HG03139 (cell line): ENCODE measurements around the gene ZG16.
"Not testable (repeated sequence)": the region's sequence is repeated elsewhere in the genome, so short reads cannot be mapped to it uniquely, and the experiment has no call there.

ENCODE experiments used
- ATAC-seq: cut with Tn5 transposase; IDR thresholded peaks from one replicate; pipeline ENCODE4 v1.9.1; 2021; ENCODE audit not compliant: unreplicated experiment

ZG16 gene, protein sequence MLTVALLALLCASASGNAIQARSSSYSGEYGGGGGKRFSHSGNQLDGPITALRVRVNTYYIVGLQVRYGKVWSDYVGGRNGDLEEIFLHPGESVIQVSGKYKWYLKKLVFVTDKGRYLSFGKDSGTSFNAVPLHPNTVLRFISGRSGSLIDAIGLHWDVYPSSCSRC

DNA sequence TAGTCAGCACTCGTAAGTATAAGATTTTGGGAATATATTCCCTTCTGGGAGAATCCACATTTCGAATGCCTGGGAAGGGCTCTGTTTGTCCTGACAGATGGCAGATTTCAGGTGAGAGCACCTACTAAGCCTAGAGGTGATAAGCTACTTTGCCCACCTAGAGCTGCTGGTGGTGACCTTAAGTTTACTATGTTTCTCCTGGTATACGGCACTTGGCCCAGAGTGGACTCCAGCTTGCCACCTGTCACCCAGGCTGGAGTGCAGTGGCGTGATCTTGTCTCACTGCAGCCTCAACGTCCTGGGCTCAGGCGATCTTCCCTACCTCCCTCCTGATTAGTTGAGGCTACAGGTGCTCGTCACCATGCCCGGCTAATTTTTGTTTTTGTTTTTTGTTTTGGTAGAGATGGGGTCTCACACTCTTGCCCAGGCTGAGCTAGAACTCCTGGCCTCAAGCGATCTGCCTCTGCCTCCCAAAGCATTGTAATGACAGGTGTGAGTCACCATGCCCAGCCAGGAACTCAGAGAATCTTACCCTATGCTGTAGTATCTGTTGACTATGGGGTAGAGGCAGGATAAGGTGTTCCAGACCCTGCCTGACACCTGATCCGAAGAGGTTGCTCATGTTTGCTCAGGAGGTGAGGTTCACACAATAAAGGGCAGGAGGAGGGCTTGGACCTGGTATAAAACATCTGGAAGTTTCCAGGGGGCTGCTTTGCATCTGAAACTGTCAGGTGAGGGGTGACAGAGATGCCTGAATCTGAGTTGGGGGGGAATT is at the start of gene ZG16:
ZG16 (plus strand) TSS at position 681 of the 775 bp plus-strand sequence. CDS start 1,011 bp downstream, outside the sequence.
- no peak for ATAC-seq

DNA sequence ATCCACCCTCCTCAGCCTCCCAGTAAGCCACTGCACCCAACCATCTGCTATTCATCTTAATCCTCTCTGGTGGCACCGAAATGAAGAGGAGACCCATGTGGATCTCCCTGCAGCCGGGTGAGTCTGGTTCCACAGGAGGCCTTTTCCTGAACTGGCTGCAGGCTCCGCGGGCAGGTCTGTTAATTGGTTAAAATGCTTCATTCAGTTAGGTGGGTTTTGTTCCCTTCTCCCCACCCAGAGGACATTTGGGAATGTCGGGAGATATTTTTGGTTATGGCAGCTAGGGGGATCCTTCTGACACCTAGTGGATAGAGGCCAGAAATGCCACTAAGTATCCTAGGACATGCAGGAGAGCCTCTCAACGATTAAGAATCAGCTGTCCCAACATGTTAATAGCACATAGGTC is 48.9 kb upstream of the ZG16 start:
- ATAC-seq = no peak

DNA sequence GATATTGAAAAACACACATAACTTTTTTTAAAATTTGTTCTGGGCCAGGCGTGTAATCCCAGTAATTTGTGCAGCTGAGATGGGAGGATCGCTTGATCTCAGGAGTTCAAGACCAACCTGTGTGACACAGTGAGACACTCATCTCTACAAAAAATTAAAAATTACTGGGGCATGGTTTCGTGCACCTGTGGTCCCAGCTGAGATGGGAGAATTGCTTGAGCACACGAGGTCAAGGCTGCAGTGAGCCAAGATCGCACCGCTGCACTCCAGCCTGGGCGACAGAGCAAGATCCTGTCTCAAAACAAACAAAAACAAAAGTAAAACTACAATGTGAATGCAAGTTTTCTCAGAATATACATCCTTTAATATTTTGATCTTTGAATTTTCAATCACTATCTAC is 47.4 kb upstream of the ZG16 start:
- no peak for ATAC-seq

DNA sequence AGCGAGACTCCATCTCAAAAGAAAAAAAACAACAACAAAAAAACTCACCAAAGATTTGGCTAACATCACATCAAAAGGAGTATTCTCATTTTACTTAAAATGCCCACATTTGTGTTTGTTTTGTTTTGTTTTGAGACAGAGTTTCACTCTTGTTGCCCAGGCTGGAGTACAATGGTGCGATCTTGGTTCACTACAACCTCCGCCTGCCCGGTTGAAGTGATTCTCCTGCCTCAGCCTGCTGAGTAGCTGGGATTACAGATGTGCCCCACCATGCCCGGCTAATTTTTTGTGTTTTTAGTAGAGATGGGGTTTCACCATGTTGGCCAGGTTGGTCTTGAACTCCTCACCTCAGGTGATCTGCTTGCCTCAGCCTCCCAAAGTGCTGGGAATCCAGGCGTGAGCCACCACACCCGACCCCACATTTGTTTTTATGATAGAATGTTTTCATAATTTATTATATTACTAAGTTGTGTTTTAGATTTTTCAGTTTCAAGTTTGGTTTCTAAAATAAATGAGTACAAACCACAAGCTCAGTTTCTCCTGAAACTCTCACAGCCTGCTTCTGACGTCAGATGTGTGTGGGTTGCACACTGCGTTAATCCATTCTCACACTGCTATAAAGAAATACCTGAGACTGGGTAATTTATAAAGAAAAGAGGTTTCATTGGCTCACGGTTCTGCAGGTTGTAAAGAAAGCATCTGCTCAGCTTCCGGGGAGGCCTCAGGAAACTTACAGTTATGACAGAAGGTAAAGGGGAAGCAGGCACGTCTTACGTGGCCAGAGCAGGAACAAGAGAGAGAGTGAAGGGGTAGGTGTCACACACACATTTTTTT is 46.1 kb upstream of the ZG16 start:
- not testable (repeated sequence) for ATAC-seq

DNA sequence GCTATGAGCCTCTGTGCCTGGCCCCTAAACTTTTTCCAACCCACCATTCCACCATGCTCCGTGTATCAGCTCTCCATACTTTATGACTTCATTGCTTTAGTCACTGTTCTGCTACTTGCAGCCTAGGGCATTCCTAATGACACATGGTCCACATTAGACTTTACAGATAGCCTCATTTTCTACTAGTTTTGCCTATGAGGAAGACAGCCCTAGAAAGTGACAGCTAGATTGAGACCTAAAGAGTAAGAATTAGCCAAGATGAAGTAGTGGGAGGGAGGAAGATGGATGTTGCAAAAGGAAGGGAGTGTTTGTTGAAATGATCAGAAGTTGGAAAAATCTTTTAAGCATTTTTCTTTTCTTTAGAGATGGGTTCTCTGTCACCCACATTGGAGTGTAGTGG is 43.3 kb upstream of the ZG16 start:
- no peak for ATAC-seq

DNA sequence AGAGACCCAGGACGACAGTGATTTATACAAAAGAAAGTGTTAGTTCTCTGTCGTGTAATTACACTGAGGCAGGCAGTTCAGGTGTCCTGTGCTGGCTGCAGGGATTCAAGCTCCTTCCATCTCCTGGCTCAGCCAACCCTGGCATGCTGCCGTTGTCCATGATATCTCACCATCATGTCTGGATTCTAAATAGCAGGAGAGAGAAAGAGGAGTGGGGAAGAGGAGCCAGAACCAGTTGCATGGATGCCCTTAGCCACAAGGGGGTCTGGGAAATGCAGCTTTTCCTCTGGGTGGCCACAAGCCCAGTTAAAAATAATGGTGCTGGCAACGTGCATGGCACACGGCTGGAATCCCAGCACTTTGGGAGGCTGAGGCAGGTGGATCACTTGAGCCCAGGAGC is 41.9 kb upstream of the ZG16 start:
- ATAC-seq = no peak

DNA sequence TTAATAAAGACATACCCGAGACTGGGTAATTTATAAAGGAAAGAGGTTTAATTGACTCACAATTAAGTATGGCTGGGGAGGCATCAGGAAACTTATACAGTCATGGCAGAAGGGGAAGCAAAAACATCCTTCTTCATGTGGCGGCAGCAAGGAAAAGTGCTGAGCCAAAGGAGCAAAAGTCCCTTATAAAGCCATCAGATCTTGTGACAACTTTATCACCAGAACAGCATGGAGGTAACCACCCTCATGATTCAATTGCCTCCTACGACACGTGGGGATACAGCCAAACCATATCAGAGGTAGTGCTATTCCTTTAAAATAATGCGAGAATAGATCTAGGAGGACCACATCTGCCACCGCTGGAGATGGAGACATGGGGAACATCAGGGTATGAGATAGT is 41.3 kb upstream of the ZG16 start:
- ATAC-seq = no peak

DNA sequence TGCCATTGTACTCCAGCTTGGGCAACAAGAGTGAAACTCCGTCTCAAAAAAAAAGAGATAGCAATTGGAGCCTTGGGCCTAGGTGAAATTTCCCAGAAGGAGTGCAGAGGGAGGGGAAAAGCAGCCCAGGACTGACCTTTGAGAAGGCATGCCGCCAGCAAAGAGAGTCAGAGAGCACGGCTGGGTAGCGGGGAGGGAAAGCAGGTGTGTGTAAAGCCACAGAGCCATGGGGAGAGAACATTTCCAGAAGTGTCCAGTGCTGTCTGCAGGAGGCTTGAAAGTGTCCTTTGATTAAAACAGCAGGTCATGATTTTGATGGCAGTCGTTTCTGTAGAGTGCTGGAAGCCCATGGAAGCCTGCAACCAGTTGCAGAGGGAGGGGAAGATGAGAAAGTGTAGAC is 40.3 kb upstream of the ZG16 start:
- ATAC-seq = no peak

DNA sequence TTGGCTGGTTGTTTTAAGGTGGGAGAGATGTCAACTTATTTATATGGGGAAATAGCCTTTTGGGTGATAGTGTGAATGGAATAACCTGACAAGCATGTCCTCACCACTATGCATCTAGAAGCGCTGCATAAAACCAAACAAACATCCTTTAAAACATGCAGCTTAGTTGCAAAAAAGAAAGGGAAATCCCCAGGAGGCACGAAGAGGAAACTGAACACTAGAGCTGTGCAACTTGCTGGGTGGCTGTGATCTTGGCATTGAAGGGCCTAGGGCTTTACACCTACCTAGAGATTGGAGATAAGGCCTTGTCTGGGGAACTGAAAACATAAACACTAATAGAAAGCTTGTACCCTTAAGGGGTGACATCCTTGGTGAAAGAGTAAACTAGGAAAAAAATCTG is 39.5 kb upstream of the ZG16 start:
- ATAC-seq = no peak

DNA sequence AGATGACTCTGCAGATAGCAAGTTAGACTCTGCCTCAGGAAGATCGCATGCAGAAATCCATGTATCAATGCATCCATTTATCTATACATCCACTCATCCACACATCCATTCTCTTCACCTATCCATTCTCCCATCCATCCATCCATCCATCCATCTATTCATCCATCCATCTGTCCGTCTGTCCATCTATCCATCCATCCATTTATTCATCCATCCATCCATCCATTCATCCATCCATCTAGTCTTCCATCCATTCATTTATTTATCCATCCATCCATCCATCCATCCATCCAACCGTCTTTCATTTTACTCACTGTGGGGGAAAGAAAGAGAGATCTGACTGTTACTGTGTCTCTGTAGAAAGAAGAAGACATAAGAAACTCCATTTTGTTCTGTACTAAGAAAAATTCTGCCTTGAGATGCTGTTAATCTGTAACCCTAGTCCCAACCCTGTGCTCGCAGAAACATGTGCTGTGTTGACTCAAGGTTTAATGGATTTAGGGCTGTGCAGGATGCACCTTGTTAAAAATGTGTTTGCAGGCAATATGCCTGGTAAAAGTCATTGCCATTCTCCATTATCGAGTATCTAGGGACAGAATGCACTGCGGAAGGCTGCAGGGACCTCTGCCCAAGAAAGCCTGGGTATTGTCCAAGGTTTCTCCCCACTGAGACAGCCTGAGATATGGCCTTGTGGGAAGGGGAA is 38.0 kb upstream of the ZG16 start:
- not testable (repeated sequence) for ATAC-seq

DNA sequence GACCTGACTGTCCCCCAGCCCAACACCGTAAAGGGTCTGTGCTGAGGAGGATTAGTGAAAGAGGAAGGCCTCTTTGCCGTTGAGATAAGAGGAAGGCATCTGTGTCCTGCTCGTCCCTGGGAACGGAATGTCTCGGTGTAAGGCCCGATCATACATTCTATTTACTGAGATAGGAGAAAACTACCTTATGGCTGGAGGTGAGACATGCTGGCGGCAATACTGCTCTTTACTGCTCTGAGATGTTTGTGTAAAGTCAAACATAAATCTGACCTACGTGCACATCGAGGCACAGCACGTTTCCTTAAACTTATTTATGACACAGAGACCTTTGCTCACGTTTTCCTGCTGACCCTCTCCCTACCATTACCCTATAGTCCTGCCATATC is 37.4 kb upstream of the ZG16 start:
- ATAC-seq = not testable (repeated sequence)

DNA sequence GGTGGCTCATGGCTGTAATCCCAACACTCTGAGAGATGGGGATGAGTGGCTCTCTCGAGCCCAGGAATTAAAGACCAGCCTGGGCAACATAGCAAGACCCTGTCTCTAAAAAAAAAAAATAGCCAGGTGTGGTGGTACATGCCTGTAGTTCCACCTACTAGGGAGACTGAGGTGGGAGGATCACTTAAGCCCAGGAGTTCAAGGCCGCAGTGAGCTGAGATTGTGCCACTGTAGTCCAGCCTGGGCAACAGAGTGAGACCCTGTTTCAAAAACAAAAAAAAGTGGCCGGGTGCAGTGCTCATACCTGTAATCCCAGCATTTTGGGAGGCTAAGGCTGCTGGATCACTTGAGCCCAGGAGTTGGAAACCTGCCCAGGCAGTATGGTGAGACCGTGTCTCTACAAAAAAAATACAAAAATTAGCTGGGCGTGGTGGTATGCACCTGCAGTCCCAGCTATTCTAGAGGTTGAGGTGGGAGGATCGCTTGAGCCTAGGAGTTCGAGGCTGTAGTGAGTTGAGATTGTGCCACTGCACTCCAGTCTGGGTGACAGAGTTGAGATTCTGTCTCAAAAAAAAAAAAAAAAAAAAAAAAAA is 35.3 kb upstream of the ZG16 start:
- no peak for ATAC-seq

DNA sequence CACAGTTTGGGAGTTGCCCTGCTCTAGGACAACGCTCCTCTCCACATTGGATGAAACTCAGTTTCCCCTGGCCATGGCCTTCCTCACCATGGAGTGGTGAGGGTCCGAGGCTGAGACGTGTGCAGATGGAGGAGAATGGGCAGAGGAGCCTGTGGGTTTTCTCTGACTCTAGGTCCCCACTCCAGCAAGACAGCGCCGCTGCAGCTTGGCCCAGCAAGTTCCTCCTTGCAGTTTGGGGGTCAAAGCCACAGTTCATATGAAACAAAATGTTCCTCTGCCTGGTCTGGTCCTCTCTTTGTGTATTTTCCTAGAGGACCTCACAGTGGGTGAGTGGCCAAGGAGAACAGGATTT is 34.6 kb upstream of the ZG16 start:
- no peak for ATAC-seq

DNA sequence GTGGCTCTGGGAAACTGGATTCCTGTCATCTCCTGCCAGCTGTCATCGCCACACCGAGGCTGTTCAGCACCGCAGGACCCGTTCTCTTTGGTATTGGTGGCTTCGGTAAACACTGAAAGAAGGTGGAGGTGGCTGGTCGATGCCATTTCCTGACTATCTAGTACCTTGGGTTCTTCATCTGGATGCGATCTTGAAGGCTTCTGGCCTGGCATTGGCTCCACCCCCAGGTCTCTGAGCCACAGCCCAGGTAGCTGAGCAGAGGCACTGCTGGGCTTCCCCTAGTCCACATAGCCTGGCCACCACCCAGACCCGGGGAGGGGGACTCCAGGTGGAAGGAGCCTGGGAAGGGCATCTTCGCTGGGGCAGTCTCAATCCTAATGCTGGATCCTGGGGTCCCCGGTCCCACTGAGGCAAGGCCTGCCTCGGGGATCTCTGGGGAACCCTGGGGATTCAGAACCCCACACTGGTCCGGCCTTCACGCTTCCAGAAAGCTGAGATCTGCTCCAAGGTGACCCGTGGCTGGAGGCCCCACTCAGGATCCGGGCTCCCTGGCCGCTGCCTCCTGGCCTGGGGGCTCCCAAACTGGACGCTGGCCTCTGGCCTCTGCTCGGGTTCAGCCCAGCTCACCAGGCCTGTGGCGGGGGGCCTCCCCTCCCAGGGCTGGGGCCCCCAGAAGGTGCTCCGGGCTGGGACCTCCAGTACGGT is 34.1 kb upstream of the ZG16 start:
- no peak for ATAC-seq

DNA sequence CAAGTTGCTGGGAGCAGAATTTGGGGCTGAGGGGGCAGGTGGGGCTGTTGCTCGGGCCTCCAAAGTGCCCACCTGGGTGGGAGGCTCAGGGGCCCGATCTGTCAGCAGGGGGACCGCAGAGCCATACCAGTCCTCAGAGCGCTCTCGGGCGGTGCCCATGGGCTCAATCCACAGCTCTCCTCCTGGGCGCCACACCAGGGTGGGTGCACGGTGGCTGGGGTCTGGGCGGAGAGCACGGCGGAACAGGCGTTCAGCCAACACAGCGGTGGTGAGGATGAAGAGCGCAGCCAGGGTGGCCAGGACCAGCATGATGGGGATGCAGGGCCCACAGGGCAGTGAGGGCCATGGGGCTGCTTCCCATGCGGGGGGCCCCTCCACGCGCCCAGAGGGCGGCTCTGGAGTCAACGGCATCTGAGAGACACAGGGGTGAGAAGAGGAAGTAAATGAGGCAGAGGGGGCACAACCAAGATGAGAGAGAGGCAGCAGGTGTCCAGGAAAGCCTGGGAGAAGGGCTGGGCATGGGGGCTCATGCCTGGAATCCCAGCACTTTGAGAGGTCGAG is 33.4 kb upstream of the ZG16 start:
- no peak for ATAC-seq

DNA sequence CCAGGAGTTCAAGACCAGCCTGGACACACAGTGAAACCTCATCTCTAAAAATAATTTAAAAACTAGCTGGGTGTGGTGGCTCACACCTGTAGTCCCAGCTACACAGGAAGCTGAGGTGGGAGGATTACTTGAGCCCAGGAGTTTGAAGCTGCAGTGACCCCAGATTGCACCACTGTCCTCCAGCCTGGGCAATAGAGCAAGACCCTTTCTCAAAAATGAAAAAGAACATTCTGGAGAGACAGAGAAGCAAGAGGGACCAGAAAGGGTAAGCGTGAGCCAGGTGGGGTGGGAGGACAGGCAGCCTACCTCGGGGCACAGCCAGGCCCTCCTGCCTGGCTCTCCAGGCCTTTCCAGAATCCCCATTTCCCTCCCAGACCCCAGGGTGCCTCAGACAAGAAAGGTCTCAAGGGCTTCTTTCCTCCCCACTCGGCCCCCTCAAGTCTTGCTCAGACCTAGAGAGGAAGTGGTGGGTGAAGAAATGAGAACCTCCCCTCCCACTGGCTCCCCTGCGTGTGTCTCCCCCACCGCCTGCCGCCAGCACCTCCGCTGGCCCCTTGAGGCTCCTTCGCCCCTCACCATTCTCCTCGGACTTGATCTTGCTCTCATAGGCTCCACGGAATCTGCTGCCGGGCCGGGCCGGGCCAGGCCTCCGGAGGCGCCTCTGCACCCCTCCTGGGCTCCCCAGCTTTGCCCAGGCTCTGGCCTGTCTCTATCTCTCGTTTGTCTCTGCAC is 32.8 kb upstream of the ZG16 start:
- ATAC-seq = peak; percentile 37

DNA sequence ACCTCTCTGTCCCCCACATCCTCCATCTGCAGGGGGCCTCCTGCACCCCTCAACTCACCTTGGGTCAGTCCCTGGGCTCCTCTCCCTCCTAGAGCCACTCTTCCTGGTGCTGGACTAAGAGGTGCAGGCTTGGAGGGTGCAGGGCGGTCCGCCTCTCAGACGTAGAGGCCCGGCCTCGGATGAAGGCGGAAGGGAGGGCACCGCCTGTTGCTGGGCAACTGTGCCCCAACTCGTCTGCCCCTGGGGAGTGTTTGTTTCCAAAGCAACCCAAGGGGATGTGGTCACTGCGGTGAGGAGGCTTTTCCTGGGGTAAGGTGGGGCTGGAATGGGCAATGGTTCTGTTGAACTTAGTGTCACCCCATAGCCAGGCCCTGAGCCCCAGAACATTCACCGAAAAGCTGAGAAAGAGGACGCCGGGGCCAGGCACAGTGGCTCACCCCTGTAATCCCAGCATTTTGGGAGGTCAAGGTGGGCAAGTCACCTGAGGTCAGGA is 32.2 kb upstream of the ZG16 start, which contains the start of gene C16orf54:
C16orf54 (minus strand) TSS at position 138 of the 493 bp plus-strand sequence. CDS start 1,039 bp downstream, outside the sequence.
- peak; percentile 64 for ATAC-seq

DNA sequence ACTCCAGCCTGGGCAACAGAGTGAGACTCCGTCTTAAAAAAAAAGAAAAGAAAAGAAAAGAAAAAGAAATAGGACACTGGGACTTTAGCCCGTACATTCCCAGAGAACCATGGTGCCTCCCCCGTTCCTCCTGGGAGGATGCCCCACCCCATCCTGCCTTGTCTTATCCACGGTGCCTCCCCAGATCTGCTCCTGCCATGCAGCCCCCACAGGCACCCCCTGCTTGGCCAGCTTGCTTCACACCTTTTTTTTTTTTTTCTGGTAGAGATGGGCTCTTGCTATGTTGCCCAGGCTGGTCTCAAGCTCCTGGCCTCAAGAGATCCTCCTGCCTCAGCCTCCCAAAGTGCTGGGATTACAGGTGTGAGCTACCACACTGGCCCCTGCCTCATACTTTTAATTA is 31.5 kb upstream of the ZG16 start:
- not testable (repeated sequence) for ATAC-seq
